Measurements from ENCODE around the gene ANO3. TPM values are rescaled to one million over a fixed set of nuclear protein-coding genes. Genes with fewer than 3 reads are reported as not detected.
A peak's percentile ranks its signal among the peaks of the same experiment; 100 is the strongest.
"Not testable (repeated sequence)": the region's sequence is repeated elsewhere in the genome, so short reads cannot be mapped to it uniquely, and the experiment has no call there.

The ANO3 gene
- total and polyA plus RNA-seq, 2 experiments from 2014 or later, result not detected

DNA sequence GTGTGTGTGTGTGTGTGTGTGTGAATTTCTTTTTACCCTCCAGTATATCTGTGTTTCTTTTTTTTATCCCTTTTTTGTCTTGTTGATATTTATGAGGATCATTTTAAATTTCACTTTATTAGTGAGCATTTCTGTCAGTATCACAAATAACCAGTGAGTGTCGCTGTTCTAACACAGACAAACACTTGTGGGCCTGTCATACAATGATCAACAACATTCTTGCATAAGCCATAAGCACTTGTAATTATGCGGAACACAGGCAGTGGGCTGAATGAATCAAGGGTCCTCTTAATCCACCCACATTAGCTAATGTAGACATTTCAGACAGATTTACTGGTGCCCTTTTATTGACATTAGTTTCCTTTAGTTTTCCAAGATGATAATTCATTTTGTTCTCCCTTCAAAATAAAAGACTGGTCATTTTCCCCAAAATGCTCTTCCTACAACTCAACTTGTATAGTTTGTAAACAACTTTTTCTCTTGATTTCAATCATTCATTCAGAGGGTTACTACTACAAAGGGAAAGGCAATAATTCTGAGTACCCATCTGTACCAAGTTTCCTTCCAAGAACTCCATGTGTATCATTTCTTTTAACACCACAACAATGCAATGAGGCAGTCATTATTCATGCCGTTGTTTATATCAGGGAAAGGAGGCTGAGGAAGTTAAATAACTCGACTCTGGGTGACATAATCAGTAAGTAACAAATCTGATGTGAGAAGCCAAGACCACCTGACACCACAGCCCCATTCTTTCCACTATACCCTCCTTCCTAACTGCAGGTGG lies 34.5 kb upstream of the ANO3 start:
- 0 out of 2 replicates have a peak overlapping the region, but pooled peaks have one; percentile 28 for H2AFZ ChIP-seq
- no peaks in the 10 kb centered on the region for H3K9me3 Mint-ChIP-seq
- TF ChIP-seq EZH2 (IDR thresholded peaks at IDR 0.05; ENCODE audit: low read depth, unreplicated experiment), result no peak
- TF ChIP-seq, protein P1, sequence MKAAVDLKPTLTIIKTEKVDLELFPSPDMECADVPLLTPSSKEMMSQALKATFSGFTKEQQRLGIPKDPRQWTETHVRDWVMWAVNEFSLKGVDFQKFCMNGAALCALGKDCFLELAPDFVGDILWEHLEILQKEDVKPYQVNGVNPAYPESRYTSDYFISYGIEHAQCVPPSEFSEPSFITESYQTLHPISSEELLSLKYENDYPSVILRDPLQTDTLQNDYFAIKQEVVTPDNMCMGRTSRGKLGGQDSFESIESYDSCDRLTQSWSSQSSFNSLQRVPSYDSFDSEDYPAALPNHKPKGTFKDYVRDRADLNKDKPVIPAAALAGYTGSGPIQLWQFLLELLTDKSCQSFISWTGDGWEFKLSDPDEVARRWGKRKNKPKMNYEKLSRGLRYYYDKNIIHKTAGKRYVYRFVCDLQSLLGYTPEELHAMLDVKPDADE (IDR thresholded peaks at IDR 0.05), result no peak
- TF ChIP-seq STAT1 (IDR thresholded peaks at IDR 0.05; ENCODE audit: unreplicated experiment), result no peak
- TF ChIP-seq NANOG (IDR thresholded peaks at IDR 0.05; ENCODE audit: borderline replicate concordance), result no peak
- TF ChIP-seq CREB1 (CRISPR knock-in tag; IDR thresholded peaks at IDR 0.05; ENCODE audit: low read depth), result no peak
- TF ChIP-seq, protein P2, sequence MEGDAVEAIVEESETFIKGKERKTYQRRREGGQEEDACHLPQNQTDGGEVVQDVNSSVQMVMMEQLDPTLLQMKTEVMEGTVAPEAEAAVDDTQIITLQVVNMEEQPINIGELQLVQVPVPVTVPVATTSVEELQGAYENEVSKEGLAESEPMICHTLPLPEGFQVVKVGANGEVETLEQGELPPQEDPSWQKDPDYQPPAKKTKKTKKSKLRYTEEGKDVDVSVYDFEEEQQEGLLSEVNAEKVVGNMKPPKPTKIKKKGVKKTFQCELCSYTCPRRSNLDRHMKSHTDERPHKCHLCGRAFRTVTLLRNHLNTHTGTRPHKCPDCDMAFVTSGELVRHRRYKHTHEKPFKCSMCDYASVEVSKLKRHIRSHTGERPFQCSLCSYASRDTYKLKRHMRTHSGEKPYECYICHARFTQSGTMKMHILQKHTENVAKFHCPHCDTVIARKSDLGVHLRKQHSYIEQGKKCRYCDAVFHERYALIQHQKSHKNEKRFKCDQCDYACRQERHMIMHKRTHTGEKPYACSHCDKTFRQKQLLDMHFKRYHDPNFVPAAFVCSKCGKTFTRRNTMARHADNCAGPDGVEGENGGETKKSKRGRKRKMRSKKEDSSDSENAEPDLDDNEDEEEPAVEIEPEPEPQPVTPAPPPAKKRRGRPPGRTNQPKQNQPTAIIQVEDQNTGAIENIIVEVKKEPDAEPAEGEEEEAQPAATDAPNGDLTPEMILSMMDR (conservative IDR thresholded peaks at IDR 0.05; ENCODE audit: low read depth in 2 of 2), result peak; percentile 85 to 95
- TF ChIP-seq ZNF462 (CRISPR knock-in tag; IDR thresholded peaks at IDR 0.05), result no peak

GRCh38 chr11:26316372-26316771 lies 15.6 kb upstream of the ANO3 start:
- H3K4me1 ChIP-seq (ENCODE audit: insufficient read depth); H3K27ac Mint-ChIP-seq; H3K4me3 ChIP-seq; H2AFZ ChIP-seq; H3K27me3 ChIP-seq (ENCODE audit: insufficient read depth); H3K79me2 ChIP-seq (replicated peaks; ENCODE audit: insufficient read depth); H4K20me1 ChIP-seq (replicated peaks; ENCODE audit: insufficient read depth); H3K36me3 Mint-ChIP-seq (ENCODE audit: low read depth); H3F3A ChIP-seq (replicated peaks; ENCODE audit: low read depth); H3K27ac ChIP-seq (ENCODE audit: low read depth); H3K9me3 Mint-ChIP-seq; DNase-seq (ENCODE audit: low spot score); H3K4me3 Mint-ChIP-seq; H3K36me3 ChIP-seq (ENCODE audit: insufficient read depth); H3K4me2 ChIP-seq; H3K9me2 ChIP-seq (ENCODE audit: insufficient read depth); ATAC-seq; H3K27me3 Mint-ChIP-seq (ENCODE audit: insufficient read depth, low read depth, poor library complexity): not testable (repeated sequence)
- H3K4me1 Mint-ChIP-seq, result peaks cover 20% of the 10 kb centered on the region

More for the DNA sequence above, 34.5 kb upstream of the ANO3 start:
- ATAC-seq, result peak; percentile 63
- Mint-ChIP-seq H3K27me3 (ENCODE audit: insufficient read depth, low read depth, poor library complexity) (no peaks in the 10 kb centered on the region), H3K27ac (peak overlapping the region; percentile 39; the same call in 1 of the 2 replicates), H3K4me3 (no peak overlapping the region), H3K4me1 (peaks cover 5% of the 10 kb centered on the region), H3K36me3 (ENCODE audit: low read depth) (no peaks in the 10 kb centered on the region)
- no peaks in the 10 kb centered on the region for H3F3A ChIP-seq (replicated peaks; ENCODE audit: low read depth)
- no peak overlapping the region for H3K27ac ChIP-seq (ENCODE audit: low read depth)
- H3K79me2 ChIP-seq (replicated peaks; ENCODE audit: insufficient read depth), result no peaks in the 10 kb centered on the region
- no peaks in the 10 kb centered on the region for H3K9me2 ChIP-seq (ENCODE audit: insufficient read depth)
- H3K4me3 ChIP-seq, result no peak overlapping the region
- no peaks in the 10 kb centered on the region for H3K4me1 ChIP-seq (ENCODE audit: insufficient read depth)
- no peaks in the 10 kb centered on the region for H4K20me1 ChIP-seq (replicated peaks; ENCODE audit: insufficient read depth)
- no peaks in the 10 kb centered on the region for H3K27me3 ChIP-seq (ENCODE audit: insufficient read depth)
- no peaks in the 10 kb centered on the region for H3K36me3 ChIP-seq (ENCODE audit: insufficient read depth)
- DNase-seq (ENCODE audit: low spot score), result peak; percentile 66
- H3K4me2 ChIP-seq, result no peak overlapping the region

All from GM23338 (cell line).